NCI-H146 (cell line): ENCODE measurements around the gene PGF.

Source experiments
- DNase-seq: peaks from one replicate; lab custom pipeline; 2025; lab: John Stamatoyannopoulos, UW

The PGF gene

DNA sequence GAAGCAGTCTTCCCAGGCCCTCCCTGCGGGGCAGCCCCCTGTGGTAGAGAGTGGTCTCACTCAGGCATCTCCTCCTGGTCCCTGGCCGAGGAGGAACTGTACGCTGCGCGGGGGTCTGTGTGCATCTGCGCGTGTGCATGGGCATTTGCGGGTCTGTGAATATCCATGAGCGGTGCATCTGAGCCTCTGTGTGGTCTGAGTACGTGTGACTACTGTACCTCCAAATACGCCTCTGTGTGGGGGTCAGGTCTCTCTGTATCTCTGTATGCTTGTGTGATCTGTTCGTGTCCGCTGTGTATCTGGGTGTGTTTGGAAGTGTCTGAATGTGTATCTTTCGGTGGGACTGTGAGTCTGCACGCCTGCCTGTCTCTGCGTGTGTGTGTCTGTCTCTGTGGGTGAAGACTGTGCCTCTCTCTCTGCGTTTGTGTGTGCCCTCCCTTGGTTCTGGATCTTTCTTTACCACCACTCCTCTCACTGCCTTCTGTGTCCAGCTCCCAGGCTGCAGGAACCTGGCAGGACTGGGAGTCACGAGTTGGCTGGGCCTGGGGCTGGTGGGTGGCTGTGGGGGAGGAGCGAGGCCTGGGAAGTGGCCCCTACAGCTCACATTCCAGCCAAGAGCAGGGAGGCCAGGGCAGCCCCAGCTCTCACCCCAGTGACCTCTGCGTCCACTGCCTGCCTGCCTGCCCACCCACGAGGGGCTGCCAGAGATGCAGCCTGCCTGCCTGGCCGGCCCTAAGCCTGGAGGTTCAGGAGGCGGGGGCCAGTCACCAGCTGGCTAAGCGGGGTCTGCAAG lies 1.1 kb upstream of the PGF start:
- no peak for DNase-seq

DNA sequence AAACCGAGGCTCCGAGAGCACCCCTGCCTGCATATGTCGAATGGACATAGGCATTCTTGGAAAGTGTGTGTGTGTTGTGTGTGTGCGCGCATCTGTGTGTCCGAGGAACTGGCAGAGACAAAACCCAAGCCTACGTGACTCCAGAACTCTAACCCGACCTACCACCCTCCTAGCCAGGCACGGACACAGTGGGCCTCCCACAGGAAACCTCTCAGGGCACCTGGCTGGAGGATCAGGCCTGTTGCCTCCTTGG lies 556 bp upstream of the PGF start:
- DNase-seq = no peak

DNA sequence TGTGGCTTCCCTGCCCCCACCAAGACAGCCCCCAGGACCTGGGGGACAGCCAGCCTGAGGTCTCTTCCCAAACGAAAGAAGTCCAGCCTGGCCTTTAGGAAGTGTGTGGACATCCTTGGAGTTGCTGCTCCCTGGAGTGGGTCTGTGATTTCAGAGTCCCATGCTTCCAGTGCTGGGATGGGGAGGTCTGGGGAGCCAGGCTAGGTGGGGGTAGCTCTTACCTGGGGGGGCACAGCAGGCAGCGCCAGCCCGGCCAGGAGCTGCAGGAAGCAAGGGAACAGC lies 509 bp downstream of the PGF start:
- no peak for DNase-seq

DNA sequence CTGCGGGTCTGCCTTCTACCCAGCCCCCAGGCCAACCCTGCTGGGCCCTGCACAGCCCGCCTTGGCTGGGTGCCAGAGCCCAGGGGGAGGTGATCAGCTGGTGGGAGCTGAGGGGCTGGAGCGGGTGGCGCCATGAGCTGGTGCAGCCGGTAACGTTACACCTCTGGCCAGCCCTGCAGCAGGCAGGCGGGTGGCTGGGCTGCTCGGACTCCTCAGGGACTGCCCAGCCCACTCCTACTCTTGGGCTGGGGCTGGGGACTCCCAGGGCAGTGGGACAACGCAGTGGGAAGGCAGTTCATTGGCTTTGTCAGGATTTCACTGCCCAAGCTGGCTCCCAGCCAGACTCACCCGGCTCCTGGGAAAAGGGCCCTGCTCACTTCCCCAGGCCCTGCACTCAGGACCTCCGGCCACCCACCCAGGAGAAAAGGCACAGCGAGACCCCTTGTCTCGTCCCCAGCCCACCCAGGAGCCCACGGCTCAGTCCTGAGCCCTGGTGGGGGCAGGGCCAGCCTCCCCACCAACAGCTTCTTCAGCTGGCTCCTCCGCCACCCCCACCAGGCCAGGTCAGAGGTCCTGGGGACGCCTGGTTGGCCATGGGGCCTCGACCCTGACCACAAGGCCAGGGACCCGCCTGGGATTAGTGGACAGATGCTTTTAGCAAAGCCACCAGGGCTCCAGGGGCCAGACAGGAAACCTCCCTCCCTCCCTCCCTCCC lies 1.0 kb downstream of the PGF start:
- DNase-seq = peak; percentile 85

DNA sequence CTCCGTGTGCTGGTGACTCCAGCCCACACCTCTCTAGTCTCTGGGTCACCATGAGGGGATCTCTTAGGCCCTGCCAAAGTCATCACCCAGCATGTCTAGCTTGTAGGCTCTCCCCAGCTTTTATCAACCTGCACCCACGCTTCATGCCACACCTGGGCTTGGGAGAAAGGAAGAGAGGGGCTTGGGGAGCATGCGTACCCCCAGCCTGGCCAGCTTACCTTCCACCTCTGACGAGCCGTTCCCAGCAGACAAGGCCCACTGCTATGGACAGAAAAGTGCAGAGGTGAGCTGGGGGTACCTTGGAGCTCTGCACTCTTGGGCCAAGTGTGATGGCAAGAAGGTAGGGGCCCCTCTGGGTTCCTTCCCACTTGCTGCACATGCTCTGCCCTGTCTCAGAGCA lies 1.7 kb downstream of the PGF start:
- DNase-seq = no peak

DNA sequence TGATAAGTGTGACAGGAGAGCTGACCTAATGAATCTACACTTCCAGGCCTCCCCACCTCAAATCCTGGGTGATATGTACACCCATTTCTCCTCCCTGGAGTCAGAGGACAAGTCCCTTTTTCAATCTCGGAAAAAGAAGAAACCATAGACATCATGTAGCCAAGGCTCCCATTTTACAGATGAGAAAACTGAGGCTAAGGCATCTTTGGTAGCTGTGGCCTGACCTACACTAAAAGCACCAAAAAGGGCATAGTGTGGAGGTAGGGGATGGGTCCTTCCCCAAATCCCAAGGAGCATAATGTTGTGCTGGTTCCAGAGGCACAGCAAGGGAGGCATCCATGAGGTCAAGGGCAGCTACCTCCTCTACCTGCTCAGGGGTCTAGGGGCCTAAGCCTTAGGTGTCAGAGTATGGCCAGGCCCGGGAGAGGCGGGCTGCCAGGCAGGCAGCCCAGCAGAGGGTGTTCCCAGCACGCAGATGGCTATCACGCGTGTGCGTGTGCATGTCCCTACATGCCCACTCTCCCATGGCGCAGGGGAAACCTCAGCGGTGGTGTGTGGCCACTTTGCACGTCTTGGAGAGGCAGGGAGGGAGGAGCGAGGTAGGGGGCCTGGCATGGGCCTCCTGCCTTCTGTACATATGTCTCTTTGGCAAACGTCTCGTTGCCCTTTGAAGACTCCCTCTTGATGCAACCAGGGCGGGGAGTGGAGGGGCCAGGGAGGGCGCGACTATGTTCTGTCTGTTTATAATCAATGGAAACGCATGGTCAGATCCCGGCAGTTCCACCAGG lies 2.5 kb downstream of the PGF start:
- DNase-seq = no peak

DNA sequence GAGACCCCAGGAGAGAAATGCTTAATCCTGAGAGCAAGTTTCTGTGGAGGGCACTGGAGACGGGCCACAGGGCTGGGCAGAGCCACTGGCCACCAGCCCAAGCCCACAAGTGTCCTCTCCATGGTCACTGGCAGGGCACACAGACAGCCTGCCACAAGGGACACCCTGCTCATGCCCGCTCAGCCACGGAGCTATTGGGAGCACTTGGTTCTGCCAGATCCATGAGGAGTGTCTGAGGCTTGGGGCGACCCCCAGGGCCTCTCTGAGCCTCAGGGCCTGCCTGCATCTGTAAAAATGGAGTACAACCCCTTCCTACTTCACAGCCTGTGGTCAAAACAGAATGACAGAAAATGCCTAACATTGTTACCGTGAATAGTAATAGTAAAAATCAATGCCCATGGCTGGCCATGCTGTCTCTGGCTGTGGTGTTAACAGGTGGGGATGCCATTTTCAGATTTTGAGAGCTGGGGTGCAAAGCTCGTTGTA lies 3.2 kb downstream of the PGF start:
- DNase-seq = no peak

DNA sequence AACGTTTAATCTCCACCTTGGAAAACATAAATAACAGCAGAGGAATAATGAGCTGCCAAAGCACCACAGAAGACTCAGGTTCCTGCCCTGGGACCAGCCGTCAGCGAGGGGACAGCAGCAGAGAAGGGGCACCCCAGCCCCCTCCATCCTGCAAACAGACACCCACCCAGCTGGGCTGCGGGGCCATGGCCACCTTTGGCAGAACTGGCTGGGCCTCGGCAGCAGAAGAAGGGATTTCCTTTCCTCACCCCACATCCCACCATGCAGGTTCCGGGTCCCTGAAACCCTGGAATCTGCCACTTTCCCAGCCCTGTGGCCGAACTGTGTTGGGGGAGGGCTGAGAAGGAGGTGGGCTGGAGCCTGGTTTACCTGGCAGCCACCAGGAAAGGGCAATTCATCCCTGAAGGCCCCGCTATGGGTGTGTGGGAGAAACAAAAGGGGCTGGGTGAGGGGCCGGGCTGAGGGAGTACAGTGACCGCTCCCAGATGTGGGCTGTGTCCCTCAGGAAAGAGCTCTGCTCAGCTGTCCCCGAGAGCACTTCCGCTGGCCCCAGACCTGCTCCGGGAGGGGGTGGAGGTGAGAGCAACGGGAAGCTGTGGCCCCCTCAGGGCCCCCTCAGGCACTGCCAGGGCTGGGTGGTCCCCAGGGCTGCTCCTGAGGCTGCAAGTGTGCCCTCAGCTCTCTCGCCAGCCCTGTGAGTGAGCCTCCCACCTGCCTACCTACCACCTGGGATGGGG lies 3.8 kb downstream of the PGF start:
- no peak for DNase-seq

DNA sequence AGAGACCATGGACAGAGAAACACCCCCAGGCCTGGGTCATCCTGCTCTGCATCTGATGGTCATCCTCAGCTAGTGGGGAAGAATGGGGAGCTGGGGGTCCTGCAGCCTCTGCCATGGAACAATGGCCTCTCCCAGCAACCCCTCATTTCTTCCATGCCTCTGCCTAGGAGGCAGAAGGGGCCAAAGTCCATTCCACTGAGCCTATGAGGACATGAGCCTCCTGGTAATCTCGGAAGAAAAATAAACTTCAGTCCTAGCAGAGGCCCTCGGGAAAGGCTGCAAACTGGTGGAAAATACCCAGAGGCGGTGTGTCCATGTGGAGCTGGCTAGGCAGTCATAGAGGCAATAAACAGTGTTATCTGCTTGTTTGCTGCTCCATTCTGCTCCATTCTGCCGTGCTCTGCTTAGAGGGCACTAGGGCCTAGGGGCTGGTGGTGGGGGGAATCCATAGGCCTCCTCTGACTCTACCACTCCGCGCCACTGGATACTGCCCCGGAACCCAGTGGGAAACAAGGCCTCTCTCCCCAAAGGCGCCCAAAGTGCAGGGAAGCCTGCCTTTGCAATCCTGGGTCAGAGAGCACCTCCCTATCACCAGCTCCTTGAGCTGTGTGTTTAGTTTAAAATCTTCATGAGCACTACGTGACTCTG lies 4.5 kb downstream of the PGF start:
- DNase-seq = no peak

DNA sequence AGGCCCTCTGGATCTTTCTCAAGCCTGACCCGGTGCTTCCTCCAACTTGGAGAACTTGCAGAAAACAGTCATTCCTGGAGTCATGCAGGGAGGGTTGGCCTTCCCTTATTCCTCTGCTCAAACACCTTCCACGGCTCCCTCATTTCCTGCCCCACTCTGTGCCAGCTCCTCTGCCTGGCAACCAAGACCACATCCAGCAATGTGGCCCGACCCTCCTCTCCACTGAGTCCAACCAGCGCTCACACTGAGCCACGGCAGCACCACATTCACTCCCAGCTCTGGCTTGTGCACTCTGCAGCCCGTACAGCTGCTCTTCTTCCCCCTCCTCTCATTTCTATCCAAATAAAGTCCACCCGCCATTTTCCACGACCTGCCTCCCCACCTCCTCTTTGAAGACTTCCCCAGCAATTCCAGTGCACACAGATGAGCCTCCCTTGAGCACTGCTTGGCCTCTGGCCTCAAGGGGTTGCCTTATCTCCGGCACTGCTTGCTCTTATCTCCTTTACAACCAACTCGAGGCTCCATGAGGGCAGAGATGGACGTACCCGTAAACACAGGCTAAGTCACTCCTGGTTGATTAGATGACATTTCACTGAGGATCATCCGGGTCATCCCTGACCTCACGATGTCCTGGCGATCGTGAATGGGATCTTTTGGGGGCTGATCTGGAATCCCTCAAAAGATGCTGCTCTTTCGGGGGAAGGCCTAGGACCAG lies 5.4 kb downstream of the PGF start:
- no peak for DNase-seq

DNA sequence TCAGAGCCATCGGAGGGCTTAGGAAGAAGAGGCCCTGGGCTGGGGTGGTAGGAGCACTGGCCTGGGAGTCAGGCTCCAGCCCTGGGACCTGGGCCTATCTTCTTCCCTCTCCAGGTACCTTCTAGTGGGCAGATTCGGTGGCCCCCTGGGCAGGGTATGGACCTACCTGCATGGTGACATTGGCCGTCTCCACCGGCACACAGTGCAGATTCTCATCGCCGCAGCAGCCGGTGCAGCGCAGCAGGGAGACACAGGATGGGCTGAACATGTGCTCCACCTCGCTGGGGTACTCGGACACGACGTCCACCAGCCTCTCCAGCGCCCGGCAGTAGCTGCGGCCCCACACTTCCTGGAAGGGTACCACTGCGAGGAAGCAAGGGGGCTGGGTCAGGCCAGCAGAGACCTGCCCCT lies 6.2 kb downstream of the PGF start:
- no peak for DNase-seq

DNA sequence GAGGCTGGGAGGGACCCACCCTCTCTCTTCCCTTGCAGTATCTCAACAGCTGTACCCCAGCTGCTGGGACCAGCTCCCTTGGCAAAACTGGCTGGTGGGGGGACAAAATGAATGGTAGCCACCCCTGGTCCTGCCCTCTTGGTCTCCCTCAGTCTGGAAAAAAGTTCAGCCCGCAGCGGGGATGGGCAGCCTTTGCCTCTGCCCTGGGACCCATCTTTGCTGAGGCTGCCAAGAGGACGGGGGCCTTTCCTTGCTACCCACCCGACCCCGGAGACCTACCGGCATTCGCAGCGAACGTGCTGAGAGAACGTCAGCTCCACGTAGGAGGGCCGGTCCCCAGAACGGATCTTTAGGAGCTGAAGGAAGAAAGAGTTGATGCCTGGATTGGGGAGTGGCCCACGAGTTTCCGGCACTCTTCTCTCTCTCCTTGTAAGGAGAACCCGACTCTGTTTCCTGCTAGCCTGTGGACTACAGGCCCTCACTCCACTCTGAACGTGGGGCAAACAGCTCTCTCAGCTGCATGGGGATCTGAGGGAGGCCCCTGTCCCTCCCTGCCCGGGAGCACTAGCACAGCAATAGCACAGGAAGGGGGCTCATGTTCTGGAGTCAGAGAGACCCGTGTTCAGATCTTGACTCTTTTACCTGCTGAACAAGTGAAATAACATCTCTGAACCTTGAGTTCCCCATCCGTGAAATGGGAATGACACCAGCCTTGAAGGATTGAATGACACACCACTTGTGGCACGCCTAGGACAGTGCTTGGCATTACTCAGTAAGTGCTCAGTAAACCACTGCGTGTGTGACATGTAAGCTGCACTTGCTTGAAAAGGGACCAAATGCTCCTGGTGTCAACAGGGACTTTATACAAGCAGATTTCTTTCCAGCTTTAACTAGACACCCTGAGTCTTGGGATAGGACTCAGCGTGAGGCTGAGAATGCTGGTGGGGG lies 6.9 kb downstream of the PGF start:
- DNase-seq = no peak

DNA sequence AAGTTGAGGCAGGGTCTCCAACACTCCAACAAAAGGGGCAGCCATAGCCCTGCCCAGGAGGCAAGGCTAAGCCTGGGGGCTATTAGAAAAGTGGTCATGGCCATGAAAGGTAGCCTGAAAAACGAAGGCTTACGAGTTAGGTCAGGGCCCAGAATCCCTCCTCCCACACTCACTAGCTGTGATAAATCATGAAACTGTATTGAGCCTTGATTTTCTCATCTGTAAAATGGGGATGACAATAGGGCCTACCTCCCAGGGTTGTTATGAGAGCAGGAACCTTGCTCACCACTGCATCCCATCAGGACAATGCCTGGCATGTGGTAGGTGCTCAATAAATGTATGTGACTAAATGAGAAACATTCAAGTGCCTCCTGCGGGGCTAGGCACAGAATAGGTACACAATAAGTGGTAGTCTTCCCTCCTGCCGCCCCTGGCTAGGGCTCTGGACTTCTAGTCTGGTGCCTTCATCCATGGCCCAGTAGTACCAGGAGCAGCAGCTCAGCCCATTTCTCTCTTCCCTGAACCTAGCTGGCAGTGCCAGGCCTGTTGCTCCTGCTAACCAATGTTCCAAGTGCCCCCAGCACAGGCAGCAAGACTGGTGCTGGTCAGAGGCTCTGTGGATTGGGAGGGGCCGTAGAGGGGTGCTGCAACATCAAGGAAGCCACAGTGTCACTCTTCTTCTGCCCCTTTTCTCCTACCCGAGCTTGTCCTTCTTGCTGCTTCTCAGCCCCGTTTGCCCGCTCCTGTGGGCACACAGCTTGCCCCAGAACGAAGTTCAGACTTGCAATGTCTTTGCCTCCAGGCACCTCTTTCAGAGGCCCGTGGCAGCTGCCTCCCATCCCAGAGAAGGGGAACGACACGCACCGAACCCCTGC lies 7.8 kb downstream of the PGF start:
- no peak for DNase-seq

DNA sequence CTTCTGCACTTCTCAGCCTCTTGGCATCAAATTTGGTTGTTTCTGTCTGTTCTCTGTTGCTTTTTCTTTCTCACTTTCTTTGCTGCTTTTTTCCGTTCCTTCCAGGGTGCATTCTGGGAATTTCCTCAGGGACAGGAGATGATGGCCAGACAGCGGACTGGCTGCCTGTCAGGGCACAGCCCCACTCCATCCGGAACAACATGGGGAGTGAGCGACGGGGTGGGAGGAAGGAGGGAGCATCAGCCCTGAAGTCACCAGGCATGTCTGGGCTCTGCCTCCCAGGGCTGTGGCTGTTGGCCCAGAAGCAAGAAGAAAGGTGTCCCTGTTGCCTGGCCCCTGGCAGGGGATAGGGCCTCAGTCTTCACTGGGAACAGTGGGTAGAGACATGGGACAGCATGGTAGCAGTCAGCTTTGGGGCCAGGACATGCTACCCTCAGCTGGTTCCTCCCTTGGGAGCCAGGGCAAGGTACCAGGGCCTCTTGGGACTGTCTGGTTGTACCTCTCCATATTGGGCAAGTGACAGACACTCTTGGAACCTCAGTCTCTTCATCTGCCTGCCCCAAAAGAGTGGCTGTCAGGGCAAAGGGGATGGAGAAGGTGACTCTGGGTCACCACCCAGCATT lies 8.6 kb downstream of the PGF start:
- no peak for DNase-seq

DNA sequence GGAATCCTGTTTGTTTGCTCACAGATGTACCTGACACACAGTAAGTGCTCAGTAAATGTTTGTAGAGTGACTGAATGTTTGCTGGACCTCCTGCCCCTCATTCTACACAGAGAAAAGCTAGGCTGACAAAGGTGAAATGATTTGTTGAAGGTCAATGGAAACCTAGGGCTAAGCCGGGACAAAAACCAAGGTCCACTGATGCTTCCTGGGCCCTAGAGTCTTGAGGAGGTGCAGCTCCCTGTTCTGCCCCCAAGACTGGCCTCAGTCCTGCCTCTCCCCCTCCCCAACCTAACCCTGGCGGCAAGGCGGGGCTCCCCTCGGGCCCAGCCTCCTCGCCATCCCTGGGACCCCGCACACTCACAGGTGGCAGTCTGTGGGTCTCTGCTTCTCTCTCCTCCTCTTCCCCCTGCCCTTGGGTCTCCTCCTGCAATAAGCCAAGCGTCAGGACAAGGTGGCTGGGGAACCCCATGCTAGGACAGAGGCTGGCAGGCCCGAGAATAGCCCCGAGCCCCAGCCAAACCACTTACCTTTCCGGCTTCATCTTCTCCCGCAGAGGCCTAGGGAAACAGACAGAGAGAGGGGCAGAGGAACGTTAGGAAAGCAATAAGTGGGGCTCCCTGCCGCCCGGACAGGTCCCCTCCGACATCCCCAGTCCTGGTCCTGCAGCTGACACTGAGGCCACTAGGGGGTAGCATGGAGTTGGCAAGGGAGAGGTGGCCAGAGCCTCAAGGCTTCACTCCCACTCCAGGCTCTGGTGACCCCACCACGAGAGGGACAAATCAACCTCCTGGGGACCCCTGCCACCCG lies 9.3 kb downstream of the PGF start:
- peak; percentile 52 for DNase-seq

DNA sequence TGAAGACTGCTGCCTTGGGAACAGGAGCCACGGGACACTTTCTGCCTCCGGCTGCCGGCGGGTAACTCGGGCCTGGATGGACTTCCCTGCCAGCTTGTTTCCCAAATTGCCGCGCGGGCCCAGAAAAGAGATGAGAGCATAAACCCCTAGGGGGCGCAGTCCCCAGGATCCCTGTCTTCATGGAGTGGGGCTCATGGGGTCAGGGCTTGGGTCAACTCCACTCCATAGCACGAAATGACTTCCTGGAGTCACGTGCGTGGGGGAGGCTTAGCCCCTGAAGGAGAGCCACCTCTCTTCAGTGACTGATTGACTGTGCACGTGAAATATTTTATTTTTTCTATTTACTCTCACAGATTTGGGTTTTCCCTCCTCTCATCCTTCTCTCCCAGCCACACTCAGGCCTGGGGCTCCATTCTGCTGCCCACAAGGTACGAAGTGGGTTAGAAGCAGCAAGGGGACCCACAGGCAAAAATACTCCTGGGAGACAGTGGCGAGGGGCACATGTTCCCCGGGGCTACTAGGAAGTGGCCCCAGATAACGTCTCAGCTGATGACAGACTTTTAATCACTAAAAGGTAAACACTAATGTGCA lies 10.0 kb downstream of the PGF start:
- DNase-seq = no peak

DNA sequence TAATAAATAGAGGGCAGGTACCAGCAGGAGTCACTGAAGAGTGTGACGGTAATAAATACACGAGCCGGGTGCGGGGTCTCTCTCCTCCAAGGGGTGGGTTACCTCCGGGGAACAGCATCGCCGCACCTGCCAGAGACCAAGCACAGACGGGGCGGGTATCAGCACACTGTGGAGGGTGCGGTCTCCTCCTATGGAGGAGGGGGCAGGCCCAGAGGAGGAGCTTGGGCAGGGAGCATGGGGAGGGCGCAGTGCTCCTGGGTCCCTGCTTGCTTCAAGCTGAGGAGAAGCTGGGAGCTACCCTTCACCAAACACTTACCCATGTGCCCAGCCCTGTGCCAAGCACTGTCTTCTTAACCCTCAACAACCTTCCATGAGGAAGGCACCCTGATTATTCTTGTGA lies 12.8 kb downstream of the PGF start:
- DNase-seq = no peak

DNA sequence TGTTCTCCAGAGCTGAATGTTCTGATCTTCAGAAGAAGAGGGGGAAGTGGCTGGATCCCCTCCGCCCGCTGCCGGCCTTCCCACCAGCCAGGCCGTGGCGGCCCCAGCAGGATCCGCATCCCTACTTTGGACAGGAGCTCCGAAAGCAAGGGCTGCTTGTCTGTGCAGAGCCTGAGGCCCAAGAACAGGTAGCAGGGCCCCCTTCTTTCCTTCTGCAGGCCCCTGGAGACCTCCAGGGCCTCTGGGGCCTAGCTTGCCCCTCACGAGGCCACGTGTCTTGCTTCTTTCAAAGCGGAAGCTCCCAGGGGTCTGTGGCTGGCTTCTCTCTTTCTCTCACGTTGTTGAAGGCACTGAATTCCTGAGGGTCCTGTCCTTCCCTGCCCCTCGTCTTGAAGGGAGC lies 13.2 kb downstream of the PGF start:
- no peak for DNase-seq
